GM15510 (cell line): ENCODE measurements around the gene LOXL4.

ENCODE experiments used
- POLR2A ChIP-seq: IDR thresholded peaks from 3 replicates; pipeline ENCODE4 v1.6.1; 2011; ENCODE audit warnings: borderline replicate concordance; ENCODE audit not compliant: insufficient read length; ENCODE audit errors: extremely low read depth

LOXL4 gene

DNA sequence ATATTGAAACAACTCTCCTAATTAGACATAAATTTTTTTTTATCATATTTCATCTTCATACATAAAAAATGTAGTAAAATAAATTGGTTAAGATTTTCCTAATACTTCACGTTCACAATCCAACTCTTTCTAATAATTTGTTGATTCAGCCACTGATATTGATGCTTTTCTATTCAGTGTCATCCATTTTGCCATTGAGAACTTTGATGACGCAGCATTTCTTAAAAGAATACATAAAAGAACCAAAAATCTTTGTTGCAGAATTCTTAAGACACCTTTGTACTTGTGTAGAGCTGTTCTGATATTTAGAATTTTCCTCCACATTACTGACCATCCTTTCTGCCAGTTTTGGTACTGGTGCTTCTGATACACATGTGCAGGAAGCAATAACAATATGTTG lies 52.6 kb downstream of the LOXL4 start:
- TF ChIP-seq POLR2A: no peak

DNA sequence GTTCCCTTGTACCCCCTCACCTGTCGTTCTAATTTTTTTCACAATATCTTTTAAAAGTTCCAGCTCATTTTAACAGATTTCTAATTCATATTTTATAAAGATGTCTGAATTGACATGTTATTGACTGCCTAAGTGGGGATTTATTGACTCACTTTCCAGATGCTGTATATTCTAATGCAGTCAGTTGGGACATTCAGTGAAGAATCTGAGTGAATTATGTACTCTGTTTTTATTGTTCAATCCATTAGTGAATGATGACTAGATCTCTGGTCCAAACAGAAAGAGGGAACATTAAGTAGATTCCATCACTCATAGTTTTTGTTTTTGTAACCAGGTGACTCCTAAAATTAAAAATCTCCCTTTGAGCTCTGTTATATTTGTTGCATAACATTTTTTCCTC lies 54.3 kb downstream of the LOXL4 start:
- TF ChIP-seq POLR2A: no peak

DNA sequence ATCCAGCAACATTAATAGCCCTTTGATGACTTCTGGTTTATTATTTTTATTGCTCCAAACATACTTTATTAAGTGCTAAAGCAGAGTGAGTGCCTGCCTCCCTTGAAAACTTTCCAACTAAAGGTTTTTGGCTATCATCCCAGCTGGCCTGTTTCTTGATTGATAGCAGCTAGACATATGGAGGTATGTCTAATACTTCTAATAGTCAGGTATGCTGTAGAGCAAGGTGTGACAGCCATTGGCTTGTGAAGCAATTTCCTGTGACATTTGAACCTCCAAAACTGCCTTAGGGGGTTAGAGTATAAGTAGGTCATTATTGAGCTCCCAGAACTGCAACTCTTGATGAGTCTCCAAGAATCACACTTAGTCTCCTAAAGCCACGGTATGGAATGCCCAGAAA lies 55.8 kb downstream of the LOXL4 start:
- no peak for TF ChIP-seq POLR2A

DNA sequence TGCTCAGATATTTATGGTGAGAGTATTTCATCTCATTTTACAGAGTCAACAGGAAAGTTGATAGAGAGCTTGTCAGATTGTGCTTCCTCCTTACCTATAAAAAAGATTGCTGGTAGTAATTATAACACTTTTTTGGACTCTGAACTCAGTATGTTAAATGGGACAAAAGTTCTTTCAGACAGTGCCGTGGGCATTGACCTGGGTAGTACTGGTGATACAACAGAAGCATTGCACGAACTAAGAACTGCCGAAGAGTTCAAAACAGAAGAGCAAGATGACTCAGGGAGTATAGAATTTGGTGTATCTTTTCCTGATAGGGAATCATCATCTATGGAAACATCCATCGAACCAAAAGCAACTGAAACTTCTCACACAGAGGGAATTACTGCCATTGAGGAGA lies 58.6 kb downstream of the LOXL4 start:
- no peak for TF ChIP-seq POLR2A

DNA sequence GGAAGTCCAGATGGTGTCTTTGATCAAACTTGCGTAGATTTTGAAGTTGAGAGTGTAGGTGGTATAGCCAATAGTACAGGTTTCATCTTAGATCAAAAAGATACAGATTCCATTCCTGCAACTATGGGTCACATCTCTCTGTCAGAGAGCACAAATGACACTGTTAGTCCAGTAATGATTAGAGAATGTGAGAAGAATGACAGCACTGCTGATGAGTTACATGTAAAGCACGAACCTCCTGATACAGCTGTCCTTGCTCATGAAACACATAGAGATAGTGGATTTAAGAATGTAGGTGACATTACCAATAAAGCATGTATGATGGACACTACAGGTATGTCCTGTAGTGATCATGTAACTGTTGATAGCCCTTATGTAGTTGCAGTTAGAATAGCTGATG lies 59.1 kb downstream of the LOXL4 start:
- no peak for TF ChIP-seq POLR2A

DNA sequence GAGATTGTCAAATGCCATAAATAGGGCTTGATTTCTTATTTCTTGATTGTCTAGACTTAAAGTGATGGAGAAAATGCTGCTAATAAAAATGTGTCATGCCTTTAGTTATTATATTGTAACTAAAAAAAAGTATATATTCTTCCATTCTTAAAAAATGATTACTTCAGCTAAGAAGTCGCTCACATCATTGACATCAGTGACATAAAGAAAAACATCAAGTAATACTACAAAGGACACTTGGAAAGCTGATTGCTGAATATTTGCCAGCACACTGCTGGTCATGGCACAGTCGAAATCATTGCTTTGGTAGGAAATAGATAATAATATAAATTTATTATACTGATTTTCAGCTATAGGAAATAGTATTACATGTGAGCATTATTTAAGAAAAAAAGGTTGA lies 62.6 kb downstream of the LOXL4 start:
- TF ChIP-seq POLR2A: no peak

DNA sequence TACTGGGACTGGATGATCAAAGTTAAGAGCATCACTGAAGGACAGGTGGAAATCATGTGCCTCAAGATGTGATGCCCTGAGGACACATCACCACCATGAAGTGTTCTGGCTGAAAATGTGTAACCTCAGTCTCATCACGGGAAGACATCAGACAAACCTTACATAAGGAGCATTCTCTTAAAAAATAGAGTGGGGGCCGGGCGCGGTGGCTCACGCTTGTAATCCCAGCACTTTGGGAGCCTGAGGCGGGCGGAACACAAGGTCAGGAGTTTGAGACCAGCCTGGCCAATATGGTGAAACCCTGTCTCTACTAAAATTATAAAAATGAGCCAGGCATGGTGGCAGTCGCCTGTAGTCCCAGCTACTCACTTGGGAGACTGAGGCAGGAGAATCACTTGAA lies 65.6 kb downstream of the LOXL4 start:
- TF ChIP-seq POLR2A: no peak

DNA sequence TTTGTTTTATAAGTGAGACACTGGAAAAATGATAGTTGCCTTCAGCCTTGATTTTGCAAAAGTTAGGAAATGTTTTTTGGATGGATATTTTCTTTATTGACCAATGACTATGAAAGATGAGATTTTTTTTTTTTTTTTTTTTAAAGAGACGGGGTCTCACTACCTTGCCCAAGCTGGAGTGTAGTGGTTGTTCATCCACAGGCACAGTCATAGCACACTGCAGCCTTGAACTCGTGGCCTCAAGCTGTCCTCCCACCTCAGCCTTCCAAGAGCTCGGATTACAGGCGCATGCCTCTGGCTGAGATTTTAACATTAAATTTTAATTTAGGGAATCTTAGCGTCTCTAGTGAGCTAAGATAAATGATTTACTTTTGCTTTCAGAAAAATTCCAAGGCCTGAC lies 66.2 kb downstream of the LOXL4 start:
- no peak for TF ChIP-seq POLR2A
